Heart left ventricle (tissue), 16 donors: Measurements from ENCODE around the gene SPECC1. TPM values are rescaled to one million over a fixed set of nuclear protein-coding genes. Genes with fewer than 3 reads are reported as not detected.

Source experiments
- ATAC-seq, 4 donors: fragments of 200-7000 bp; cut with Tn5 transposase; one replicate each; pipeline ENCODE4 v1.9.1; 2020 to 2022; ENCODE audit warnings: moderate library complexity in 4 of 4, mild to moderate bottlenecking in 3 of 4, moderate number of reproducible peaks in 1 of 4
- DNase-seq, 5 donors: peaks; one replicate each; pipeline ENCODE4 v3.0.0-alpha.2; 2020
- H3K27ac ChIP-seq, 12 donors: fragments of 200-600 bp; sonication (generic) in 4 of 12; one replicate each; pipeline versions ENCODE4 v1.5.0 to v1.8.0; 2016 to 2022; ENCODE audit warnings: mild to moderate bottlenecking in 2 of 12
- H3K27me3 ChIP-seq, 9 donors: fragments of 200-600 bp; sonication (generic) in 2 of 9; one replicate each; pipeline versions ENCODE4 v1.5.1 to v1.8.0; 2016 to 2022; ENCODE audit warnings: mild to moderate bottlenecking in 3 of 9
- H3K36me3 ChIP-seq, 9 donors: fragments of 200-600 bp; sonication (generic) in 2 of 9; one replicate each; pipeline versions ENCODE4 v1.5.0 to v1.8.0; 2018 to 2022; ENCODE audit warnings: mild to moderate bottlenecking in 2 of 9
- H3K4me1 ChIP-seq, 12 donors: fragments of 200-600 bp; sonication (generic) in 4 of 12; one replicate each; pipeline versions ENCODE4 v1.5.0 to v1.8.0; 2016 to 2022; ENCODE audit warnings: mild to moderate bottlenecking in 3 of 12
- H3K4me3 ChIP-seq, 12 donors: fragments of 200-600 bp; sonication (generic) in 4 of 12; one replicate each; pipeline versions ENCODE4 v1.5.0 to v1.8.0; 2017 to 2022; ENCODE audit warnings: mild to moderate bottlenecking in 9 of 12, moderate library complexity in 4 of 12
- H3K9me3 ChIP-seq, 12 donors: fragments of 200-600 bp; sonication (generic) in 4 of 12; one replicate each; pipeline versions ENCODE4 v1.5.0 to v1.8.0; 2016 to 2022; ENCODE audit warnings: mild to moderate bottlenecking in 1 of 12
- CTCF ChIP-seq, 12 donors: fragments of 200-600 bp; sonication (generic) in 4 of 12; IDR thresholded peaks; one replicate each; pipeline versions ENCODE4 v1.5.0 to v1.8.0; 2018 to 2022; ENCODE audit warnings: antibody characterized with exemption in 12 of 12, mild to moderate bottlenecking in 5 of 12
- POLR2A ChIP-seq, 2 donors: fragments of 450-650 bp; IDR thresholded peaks; one replicate each; pipeline ENCODE4 v1.6.1; 2017; ENCODE audit warnings: antibody characterized with exemption in 2 of 2, mild to moderate bottlenecking in 2 of 2, moderate library complexity in 2 of 2
- WGBS, 4 donors: extraction: QIAGEN DNeasy Blood & Tissue Kit in 2 of 4; methylation state at CpG; one replicate each; pipeline versions ENCODE4 v1.1.5 to v1.1.7; 2013 to 2018; 5-methylcytosine and 5-hydroxymethylcytosine counted together
- intact Hi-C, 10 donors: fragments of 100-400 bp; cut with DNase I; formaldehyde crosslinking; loops; one replicate each; pipeline versions ENCODE4 v1.11.1 to v1.14.2; 2022
- polyA plus RNA-seq, 2 donors: library from polyadenylated mRNA; stranded (reverse); fragments of 200-250 nt; gene quantifications; one replicate each; pipeline ENCODE4 v1.2.3, GENCODE V29; 2013
- total RNA-seq, 9 donors: library from RNA; depleted of rRNA in 2 of 9; stranded (reverse); fragments of >200 nt in 2 of 9; fragmentation: NEBNext Ultra II Directional in 3 of 9; extraction: Animal tissue kit (Norgen Biotek cat#: 25700) in 3 of 9; gene quantifications; one replicate each; pipeline versions ENCODE4 v1.1.0 to v1.2.4, GENCODE V29; 2016 to 2023
- donor health status: ischemic (EF 13 %, LVEDD 7.1; RV severe dilation, severe dysfunction).
- donor health status: healthy with polysubstance abuse.
- donor health status: DM: no; HTN: yes; CAD: no.
- donor health status: DM: no; HTN: no; CAD: no.
- donor health status: ischemic (EF 25% LVEDD 6.9; RV normal size, moderate dysfunction).
- donor health status: ischemic (EF 25% LVEDD 5.7; RV mildly dilated, moderate dysfunction).
- donor health status: healthy.
- donor health status: DM: yes; HTN: yes; CAD: no.
- donor health status: ischemic (EF 35%, LVEDD 5.7; RV mildly dilated, moderate dysfunction).
- donor health status: nonischemic (EF 11% LVEDD 7.7; RV severe dilation, severe dysfunction).
- donor health status: DM: yes; HTN: yes; CAD: no.
- donor health status: PGD.
- donor health status: ischemic (EF 29% LVEDD 5.4; RV normal size, mild dysfunction).
- donor health status: nonischemic (EF 23%, LVEDD 6.1; RV moderate dilation, normal function).

The SPECC1 gene
- total and polyA plus RNA-seq, 11 donors: 3.8 to 18.4 (median 10.6) TPM

- Histone ChIP-seq H3K4me3 (no peak overlapping the region), H3K27ac (no peak overlapping the region), H3K4me1 (peaks cover 0 to 23% (median 7%) of the 10 kb centered on the region in 12 donors), H3K27me3 (no peaks in the 10 kb centered on the region), H3K9me3 (no peaks in the 10 kb centered on the region), H3K36me3 (peaks cover 0 to 5% (median 0%) of the 10 kb centered on the region in 9 donors)
- WGBS, 4 donors: 93 to 98% (median 97%) methylated on average over 1 of the region's 1 CpG
- TF ChIP-seq CTCF (IDR thresholded peaks at IDR 0.05) (no peak), POLR2A (IDR thresholded peaks at IDR 0.05) (no peak)
- ATAC-seq (no peak), DNase-seq (no peak)
- intact Hi-C loops: loop anchor here in 5 of 10 donors (5.0 kb wide), 2 partner anchors 111 to 126 kb away; partner anchors contain the start of gene SPECC1 (in 3 of the 5)
Measured at GRCh38 chr17:20118280-20118679, 109.1 kb downstream of the SPECC1 start.

DNA sequence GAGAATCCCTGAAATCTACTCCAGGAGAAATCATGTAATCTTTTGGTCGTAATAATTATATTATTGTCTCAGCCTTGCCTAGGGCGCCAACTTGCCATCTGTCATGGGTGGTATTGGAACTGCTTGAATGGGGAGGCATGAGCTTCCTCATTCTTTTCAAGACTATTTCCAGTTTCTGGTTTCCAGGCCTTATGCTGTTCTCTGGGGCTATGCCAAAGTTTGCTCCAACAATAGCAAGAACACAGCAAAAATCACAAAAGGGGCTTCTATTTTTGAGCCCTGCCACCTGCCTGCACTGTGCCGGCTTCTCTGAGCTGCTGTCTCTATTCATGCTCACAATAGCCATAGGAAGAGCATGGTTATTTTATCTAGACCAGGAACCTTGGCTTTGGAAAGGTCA is 111.7 kb downstream of the SPECC1 start:
- no peak overlapping the region for H3K27ac ChIP-seq
- 49 to 56% (median 54%) methylated on average over 3 of the region's 3 CpGs for WGBS, 4 donors
- peaks cover 0 to 30% (median 7%) of the 10 kb centered on the region in 12 donors for H3K4me1 ChIP-seq
- intact Hi-C loops: loop anchor here (5.0 to 10.0 kb wide), 5 partner anchors 104 to 204 kb away; no protein-coding TSS in a partner anchor
- TF ChIP-seq POLR2A (IDR thresholded peaks at IDR 0.05) (no peak), CTCF (IDR thresholded peaks at IDR 0.05) (no peak)
- peaks cover 0 to 5% (median 0%) of the 10 kb centered on the region in 9 donors for H3K36me3 ChIP-seq
- no peaks in the 10 kb centered on the region for H3K27me3 ChIP-seq
- DNase-seq (no peak), ATAC-seq (peak in 1 of 4 donors; percentile 16)
- H3K4me3 ChIP-seq: no peak overlapping the region
- H3K9me3 ChIP-seq: no peaks in the 10 kb centered on the region

DNA sequence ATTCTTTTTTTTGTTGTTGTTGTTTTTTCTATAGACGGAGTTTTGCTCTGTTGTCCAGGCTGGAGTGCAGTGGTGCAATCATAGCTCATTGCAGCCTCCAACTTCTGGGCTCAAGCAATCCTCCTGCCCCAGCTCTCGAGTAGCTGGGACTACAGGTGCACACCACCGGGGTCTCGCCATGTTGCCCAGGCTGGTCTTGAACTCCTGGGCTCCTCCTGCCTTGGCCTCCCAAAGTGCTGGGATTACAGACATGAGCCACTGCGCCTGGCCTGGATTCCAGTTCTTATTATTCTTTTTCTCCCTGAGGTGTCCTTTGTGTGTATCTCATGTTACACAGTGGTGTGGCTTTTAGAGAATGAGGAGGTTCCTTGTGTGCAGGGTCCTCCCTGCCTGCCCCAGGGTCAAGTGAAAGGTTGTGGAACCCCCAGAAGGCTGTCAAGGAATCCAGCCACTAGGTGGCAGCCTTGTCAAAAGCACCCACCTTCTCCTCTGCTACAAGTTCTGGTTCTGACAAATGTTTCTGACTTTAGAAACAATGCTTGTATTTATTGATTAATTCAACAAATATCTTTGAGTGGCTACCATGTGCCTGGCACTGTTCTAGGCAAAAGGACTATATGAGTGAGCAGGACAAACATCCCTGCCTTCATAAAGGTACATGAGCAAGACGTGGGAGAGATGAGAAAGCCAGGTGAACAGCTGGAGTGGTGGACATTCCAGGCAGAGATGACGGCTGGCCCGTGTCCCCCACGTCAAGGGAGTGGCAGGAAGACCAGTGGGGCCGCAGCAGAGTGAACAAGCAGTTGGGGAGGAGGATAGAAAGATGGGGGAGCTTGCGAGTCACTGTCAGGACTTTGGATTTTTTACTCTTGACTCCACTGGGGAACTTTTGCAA is 112.4 kb downstream of the SPECC1 start:
- no peak overlapping the region for H3K4me3 ChIP-seq
- H3K27me3 ChIP-seq: no peaks in the 10 kb centered on the region
- TF ChIP-seq POLR2A (IDR thresholded peaks at IDR 0.05): no peak
- peak; percentile 76 to 94 (median 88) for TF ChIP-seq CTCF (IDR thresholded peaks at IDR 0.05)
- H3K36me3 ChIP-seq: peaks cover 0 to 5% (median 0%) of the 10 kb centered on the region in 9 donors
- H3K27ac ChIP-seq: no peak overlapping the region
- DNase-seq (peak in 4 of 5 donors; percentile 45 to 57 (median 49)), ATAC-seq (peak; percentile 41 to 80 (median 68))
- peaks cover 0 to 28% (median 7%) of the 10 kb centered on the region in 12 donors for H3K4me1 ChIP-seq
- H3K9me3 ChIP-seq: no peaks in the 10 kb centered on the region
- WGBS, 4 donors: 46 to 57% (median 51%) methylated on average over 11 of the region's 11 CpGs
- intact Hi-C loops: loop anchor here (5.0 to 10.0 kb wide), 5 partner anchors 103 to 203 kb away; no protein-coding TSS in a partner anchor

DNA sequence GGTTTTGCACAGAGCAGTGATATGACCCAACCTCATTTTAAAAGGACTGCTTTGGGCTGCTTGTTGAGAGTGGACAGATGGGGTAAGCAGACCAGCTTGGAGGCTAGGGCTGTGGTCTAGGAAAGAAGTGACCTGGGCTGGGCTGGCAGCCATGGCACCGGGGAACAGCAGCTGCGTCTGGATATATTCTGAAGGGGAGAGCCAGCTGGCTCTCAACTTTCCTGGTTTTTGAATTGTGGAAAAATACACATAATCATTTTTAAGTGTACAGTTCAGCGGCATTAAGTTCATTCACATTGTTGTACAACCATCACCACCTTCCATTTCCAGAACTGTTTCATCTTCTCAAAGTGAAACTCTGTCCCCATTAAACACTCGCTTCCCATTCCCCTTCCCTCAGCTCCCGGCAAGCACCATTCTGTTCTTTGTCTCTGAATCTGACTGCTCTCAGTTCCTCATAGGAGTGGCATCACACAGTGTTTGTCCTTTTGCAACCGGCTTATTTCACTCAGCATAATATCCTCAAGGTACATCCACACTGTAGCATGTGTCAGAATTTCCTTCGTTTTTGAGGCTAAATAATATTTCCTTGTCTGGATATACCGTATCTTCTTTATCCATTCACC is 113.2 kb downstream of the SPECC1 start:
- TF ChIP-seq POLR2A (IDR thresholded peaks at IDR 0.05) (no peak), CTCF (IDR thresholded peaks at IDR 0.05) (no peak)
- peak in 1 of 4 donors; percentile 50 for ATAC-seq
- DNase-seq: no peak
- Histone ChIP-seq H3K27me3 (no peaks in the 10 kb centered on the region), H3K9me3 (no peaks in the 10 kb centered on the region), H3K27ac (no peak overlapping the region), H3K36me3 (peaks cover 0 to 5% (median 0%) of the 10 kb centered on the region in 9 donors), H3K4me3 (peak overlapping the region in 1 of 12 donors; percentile 3), H3K4me1 (peaks cover 0 to 28% (median 5%) of the 10 kb centered on the region in 12 donors)
- intact Hi-C loops: loop anchor here (5.0 to 10.0 kb wide), 5 partner anchors 102 to 202 kb away; no protein-coding TSS in a partner anchor
- WGBS, 4 donors: 67 to 87% (median 83%) methylated on average over 8 of the region's 8 CpGs
